LNCaP clone FGC (cell line): ENCODE data around the gene CEP250.

Source experiments
- DNase-seq: peaks from one replicate; pipeline ENCODE4 v3.0.0-alpha.2; 2011; ENCODE audit warnings: low read depth
- H3K4me3 ChIP-seq: 2 replicates; pipeline ENCODE4 v1.5.1; 2011; ENCODE audit warnings: mild to moderate bottlenecking, low read depth, low read length, control low read depth
- TF ChIP-seq, protein P1 (sequence below): IDR thresholded peaks from 2 replicates; pipeline ENCODE4 v1.5.1; 2012; ENCODE audit warnings: mild to moderate bottlenecking; ENCODE audit not compliant: control insufficient read depth, insufficient read depth; ENCODE audit errors: extremely low read depth

The CEP250 gene

DNA sequence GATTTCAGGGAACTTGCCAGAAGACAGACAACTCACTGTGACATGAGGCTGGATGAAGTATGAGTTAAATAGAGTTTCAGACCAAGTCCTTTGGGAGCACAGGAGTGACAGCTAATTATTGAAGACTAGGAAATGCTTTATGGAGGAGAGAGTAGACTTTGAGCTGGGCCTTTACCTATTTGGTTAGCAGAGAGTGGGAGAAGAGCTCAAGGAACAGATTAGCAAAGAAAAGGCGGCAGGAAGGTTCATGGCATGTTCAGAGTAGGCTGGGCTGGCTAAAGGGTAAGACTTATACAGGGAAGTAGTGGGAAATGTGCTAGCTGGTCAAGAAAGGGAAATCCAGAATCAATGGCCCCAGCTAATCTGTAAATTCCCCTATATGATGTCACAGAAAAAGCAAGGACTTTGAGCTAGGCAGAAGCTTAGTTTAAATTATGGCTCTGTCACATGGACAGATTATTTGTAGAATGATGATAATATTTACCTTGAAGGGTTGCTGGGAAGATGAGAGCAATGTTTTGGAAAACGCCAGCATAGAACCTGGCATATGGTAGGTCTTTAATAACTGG lies 19.0 kb downstream of the CEP250 start:
- no peak overlapping the region for H3K4me3 ChIP-seq
- DNase-seq, result no peak
- TF ChIP-seq, protein P1, sequence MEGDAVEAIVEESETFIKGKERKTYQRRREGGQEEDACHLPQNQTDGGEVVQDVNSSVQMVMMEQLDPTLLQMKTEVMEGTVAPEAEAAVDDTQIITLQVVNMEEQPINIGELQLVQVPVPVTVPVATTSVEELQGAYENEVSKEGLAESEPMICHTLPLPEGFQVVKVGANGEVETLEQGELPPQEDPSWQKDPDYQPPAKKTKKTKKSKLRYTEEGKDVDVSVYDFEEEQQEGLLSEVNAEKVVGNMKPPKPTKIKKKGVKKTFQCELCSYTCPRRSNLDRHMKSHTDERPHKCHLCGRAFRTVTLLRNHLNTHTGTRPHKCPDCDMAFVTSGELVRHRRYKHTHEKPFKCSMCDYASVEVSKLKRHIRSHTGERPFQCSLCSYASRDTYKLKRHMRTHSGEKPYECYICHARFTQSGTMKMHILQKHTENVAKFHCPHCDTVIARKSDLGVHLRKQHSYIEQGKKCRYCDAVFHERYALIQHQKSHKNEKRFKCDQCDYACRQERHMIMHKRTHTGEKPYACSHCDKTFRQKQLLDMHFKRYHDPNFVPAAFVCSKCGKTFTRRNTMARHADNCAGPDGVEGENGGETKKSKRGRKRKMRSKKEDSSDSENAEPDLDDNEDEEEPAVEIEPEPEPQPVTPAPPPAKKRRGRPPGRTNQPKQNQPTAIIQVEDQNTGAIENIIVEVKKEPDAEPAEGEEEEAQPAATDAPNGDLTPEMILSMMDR, result no peak

DNA sequence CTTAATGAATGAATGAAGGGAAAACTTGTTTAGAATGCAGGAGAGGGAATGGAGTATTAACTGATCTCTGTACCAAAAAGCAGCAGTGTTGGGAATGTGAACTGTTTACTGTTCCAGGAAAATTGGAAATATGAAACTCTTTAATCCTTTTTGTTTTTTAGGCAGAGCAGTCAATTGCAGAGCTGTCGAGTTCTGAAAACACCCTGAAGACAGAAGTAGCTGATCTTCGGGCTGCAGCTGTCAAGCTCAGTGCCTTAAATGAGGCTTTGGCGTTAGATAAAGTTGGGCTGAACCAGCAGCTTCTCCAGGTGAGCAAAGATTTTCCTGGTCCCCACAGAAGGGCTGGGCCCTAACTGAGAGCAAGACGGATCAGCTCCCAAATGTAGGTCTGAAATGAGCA lies 20.9 kb downstream of the CEP250 start:
- H3K4me3 ChIP-seq, result no peak overlapping the region
- no peak for DNase-seq
- TF ChIP-seq, protein P1, result no peak

DNA sequence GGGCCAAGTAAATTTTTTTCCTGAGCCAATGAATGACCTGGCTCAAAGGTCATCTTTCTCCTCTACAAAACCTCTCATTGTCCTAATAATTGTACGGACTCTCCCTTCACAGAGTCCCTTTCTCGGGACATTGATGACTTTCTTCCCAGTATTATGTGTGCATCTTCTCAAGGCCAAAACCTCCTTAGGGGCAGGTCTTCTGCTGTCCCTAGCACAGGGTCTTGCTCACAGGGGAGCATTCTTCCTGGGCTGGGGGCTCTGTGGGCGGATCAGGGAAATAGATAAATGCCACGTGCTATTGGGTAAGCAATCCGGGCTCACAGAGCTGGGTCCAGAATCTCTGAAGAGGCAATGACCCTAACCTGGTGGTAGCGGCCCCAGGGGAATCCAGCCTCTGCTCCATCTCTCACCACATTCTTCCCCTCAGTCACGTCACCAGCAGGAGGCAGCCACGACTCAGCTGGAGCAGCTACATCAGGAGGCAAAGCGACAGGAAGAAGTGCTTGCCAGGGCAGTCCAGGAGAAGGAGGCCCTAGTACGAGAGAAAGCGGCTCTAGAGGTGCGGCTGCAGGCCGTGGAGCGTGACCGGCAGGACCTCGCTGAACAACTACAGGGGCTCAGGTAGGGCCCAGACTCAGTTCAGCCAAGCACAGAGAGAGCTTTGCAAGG lies 23.5 kb downstream of the CEP250 start:
- TF ChIP-seq, protein P1, result no peak
- no peak overlapping the region for H3K4me3 ChIP-seq
- no peak for DNase-seq

DNA sequence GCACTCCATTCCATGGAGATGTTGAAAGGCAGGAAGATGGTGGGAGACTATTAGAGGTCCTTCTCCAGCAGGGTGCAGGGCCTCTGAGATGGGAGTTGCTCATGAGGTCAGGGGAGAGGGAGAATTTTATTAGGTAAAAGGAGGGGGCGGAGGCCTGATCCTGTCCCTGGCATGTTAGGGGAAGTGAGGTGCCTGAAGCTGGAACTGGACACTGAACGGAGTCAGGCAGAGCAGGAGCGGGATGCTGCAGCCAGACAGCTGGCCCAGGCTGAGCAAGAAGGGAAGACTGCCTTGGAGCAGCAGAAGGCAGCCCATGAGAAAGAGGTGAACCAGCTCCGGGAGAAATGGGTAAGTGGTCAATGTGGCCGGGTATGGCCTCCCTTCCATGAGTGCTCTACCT lies 24.4 kb downstream of the CEP250 start:
- DNase-seq, result no peak
- H3K4me3 ChIP-seq, result no peak overlapping the region
- TF ChIP-seq, protein P1, result no peak

DNA sequence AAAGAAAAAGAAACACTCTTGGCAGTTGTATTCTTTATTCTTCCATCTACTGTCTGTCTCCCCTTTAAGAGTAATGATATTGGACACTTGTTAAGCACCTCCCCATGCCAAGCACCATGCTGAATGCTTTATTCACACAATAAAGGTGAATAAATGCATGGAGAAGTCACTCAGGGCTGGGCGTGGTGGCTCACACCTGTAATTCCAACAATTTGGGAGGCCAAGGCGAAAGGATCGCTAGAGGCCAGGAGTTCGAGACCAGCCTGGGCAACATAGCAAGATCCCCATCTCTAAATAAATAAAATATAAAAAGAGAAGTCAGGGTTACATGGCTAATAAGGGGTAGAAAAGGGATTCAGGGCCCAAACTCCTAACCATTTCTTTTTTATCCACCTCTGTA lies 32.1 kb downstream of the CEP250 start:
- TF ChIP-seq, protein P1, result no peak

DNA sequence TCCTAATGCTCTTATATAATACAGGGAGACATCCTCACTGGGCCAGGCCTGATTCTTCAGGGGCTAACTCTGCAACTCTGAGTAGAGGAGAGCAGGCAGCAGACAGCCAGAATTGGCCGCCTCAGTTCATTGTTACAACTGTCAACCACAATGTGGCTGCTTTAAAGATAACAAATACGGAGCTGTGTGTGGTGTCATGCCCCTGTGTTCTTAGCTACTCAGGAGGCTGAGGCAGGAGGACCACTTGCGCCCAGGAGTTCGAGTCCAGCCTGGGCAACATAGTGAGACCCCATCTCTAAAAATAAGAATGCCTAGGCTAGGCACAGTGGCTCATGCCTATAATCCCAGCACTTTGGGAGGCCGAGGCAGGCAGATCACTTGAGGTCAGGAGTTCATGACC lies 34.3 kb downstream of the CEP250 start:
- DNase-seq, result no peak
- TF ChIP-seq, protein P1, result no peak
- no peak overlapping the region for H3K4me3 ChIP-seq

More for the DNA sequence above, 32.1 kb downstream of the CEP250 start:
- no peak for DNase-seq
- H3K4me3 ChIP-seq, result no peak overlapping the region

DNA sequence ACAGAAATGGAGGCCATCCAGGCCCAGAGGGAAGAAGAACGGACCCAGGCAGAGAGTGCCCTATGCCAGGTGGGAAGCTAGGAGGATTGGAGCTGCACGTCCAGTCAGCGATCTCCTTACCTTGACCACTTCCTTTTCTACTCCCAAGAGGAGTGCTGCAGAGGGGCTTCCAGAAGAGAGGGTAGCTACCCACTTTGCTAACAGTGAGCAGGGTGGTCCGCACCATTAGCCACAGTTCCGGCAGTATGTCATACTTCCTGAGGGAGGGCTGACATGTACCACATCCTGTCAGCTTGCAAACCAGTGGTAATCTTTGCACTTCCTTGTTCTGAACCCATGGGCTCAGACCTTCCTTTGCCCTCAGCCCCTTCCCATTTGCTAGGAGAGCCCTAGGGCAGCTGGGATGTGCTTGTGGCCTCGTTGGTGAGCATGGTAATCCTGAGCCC lies 35.4 kb downstream of the CEP250 start:
- DNase-seq, result no peak
- H3K4me3 ChIP-seq, result no peak overlapping the region
- TF ChIP-seq, protein P1, result no peak
